Skin of body (tissue), 2 donors: ENCODE data around the gene CD2BP2. TPM values are rescaled to one million over a fixed set of nuclear protein-coding genes. Genes with fewer than 3 reads are reported as not detected.
"Not testable (repeated sequence)": the region's sequence is repeated elsewhere in the genome, so short reads cannot be mapped to it uniquely, and the experiment has no call there.

Experiments
- DNase-seq: peaks from one replicate; lab custom pipeline; 2025; lab: John Stamatoyannopoulos, UW
- total RNA-seq: library from RNA; depleted of rRNA; stranded (reverse); fragments of >200 nt; gene quantifications from one replicate; pipeline ENCODE4 v1.2.3, GENCODE V29; 2014

Gene CD2BP2
- total RNA-seq, 1 donor from 2014 or later = 17.0 TPM

DNA sequence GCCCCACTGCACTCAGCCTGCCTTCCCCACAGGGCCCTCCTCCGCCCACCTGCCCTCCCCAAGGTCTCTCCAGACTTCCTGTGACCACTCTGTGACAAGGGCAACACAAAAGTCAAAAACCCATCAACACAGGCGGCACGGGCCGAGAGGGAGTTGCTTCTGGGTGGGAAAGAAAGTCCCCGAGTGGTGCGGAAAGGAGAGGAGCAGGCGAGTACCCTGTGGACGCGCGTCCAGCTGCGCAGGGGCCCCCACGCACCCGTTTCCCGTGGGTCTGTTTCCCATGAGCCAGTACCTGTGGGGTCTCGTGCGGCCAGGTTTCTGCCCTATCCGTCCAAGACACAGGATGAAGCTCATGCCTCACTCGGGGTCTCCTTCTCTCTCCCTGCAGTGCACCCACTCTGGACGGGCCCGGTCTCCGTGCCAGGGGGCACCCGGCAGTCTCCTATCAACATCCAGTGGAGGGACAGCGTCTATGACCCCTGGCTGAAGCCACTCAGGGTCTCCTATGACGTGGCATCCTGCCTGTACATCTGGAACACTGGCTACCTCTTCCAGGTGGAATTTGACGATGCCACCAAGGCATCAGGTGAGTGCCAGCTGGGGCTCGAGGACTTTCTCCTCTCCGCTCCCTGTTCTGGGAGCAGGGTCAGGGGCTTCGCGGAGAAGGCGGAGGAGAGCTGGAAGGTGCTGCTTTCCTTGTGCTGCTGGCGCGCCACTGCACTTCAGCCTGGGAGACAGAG, 12.2 kb downstream of the CD2BP2 start:
- no peak for DNase-seq

DNA sequence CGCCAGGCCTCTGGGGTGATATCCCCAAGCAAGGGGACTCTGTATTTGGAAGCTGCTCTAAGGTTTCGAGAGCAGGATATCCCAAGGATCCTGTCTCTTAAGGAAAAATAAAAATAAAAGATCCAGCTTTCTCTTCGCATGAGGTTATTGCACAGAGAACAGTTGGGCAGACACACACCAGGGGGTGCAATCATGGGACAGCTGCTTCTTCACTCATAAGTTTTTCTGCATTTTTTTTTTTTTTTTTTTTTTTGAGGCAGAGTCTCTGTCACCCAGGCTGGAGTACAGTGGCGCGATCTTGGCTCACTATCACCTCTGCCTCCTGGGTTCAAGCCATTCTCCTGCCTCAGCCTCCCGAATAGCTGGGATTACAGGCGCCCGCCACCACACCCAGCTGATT, 13.1 kb downstream of the CD2BP2 start:
- not testable (repeated sequence) for DNase-seq

- no peak for DNase-seq
These were observed 14.5 kb downstream of the CD2BP2 start for GRCh38 chr16:30340621-30341020.

DNA sequence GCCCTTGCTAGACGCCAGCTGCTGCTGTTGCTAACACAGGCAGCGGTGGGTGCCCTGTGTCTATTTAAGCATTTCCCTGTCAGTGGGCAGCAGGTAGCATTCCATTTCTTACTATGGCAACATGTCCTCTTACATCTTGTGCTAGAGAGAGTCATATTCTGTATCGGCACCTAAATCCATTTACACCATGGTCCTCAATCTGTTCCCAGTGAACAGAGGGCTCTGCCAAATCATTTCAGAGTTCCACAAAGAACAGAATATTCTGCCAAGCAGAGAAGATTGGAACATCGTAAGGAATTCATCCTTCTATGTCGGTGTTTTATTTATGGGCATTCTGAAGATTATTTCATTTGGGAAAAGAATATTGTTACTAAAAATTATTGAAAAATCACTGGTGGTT, 16.4 kb downstream of the CD2BP2 start:
- DNase-seq = not testable (repeated sequence)

DNA sequence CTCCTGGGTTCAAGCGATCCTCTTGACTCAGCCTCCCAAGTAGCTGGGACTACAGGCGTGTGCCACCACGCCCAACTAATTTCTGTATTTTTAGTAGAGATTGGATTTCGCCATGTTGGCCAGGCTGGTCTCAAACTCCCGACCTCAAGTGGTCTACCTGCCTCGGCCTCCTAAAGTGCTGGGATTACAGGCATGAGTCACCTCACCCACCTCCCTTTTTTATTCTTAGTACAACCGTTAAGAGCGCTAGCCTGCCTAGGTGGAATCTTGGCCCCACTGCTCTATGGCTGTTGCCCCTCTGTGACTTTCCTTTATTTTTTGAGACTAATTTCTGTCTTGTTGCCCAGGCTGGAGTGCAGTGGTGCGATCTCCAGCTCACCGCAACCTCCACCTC, 17.1 kb downstream of the CD2BP2 start:
- not testable (repeated sequence) for DNase-seq

GRCh38 chr16:30335598-30336474, 19.3 kb downstream of the CD2BP2 start:
- DNase-seq = no peak

DNA sequence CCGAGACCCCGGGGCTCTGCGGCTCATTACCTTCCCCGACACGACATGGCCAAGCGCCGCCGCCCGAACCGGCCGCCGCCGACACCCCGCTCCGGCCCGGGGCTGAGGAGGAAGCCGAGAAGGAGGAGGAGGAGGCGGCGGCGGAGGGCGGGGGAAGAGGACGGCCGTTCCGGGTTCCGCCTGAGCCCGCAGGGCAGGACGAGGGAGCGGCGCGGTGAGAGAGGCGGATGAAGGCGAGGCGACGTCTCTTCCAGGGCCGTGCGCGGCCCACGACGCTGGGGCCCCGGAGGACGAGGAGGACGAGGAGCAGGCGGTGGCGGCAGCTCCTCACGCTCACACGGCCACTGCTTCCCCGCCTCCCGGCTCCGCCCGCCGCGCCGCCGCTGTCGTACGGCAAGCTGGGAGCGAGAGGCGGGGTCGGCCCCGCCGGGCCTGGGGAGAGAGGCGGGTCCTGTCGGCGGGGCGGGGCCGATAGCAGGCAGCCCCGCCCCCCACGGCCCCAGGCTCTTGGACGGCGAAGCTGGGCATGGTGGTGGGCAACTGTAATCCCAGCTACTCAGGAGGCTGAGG, 20.0 kb downstream of the CD2BP2 start:
- peak; percentile 30 for DNase-seq

DNA sequence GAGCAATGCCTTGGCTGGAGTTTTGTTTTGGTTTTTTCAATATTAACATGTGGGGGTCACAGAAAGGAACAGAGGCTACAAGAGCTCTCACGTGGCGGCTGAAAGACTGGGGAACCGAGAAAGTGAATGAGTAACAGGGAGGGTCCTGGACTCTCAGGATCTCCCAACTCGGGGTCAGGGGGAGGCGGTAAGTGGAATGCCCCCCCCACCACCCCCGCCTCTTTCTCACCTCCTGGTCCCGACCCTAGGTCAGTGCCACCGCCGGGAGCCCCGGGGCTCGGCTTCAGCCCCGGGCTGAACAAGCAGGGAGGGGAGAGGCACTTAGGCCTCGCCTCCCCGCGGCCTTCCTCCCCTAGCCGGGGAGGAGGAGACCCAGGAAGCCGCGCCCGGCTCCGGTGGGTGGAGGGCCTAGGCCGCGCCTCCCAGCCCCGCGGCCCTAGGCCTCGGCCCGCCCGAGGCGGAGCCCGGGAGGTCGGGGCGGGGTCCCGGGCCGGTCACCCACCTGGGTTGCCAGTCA, 20.6 kb downstream of the CD2BP2 start:
- peak; percentile 24 for DNase-seq

GRCh38 chr16:30324220-30324619, 30.9 kb downstream of the CD2BP2 start:
- not testable (repeated sequence) for DNase-seq

DNA sequence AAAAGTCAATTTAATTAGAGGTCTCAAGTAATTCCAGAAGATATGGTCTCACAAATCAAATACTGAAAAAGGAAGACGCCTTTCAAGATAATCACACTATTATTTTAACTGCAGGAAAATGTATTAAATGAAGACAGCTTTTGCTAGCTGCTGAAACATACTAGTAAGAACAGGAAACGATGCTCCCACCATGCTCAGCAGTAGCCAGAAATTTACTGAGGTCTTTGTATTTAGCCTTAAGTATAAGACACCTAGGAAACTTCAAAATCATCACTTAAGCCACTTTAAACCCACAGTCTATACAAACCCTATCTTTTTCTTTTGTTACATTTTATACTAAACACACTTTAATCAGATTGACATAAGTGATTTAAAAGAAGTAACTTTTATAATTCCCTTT, 36.5 kb downstream of the CD2BP2 start:
- not testable (repeated sequence) for DNase-seq

- DNase-seq = not testable (repeated sequence)
These were observed 44.2 kb downstream of the CD2BP2 start for GRCh38 chr16:30310937-30311336.

DNA sequence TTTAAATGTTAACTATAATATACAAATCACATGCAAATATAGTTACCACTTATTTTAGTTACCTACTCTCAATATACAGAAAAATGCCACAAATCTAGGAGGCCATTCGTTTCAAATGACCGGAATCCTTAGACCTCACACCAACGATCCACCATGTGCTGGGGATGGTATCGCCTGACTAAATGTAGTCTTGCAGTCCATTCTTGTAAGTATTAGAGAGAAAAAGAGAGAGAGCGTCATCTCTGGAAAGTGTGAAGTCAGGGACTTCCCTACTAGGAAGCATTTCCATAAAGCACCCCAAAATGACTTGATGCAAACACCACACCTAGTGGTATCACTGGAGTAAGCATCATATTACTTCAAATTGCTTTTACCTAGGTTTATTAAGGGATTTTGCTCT, 45.9 kb downstream of the CD2BP2 start:
- not testable (repeated sequence) for DNase-seq

Other genes starting within 250 kb of the CD2BP2 start
- 4.6 TPM for gene GDPD3, start 241.8 kb downstream of the CD2BP2 start, total RNA-seq
- 13.3 TPM for gene MAPK3, start 232.1 kb downstream of the CD2BP2 start, total RNA-seq
- gene CORO1A, start 171.7 kb downstream of the CD2BP2 start, total RNA-seq = 16.0 TPM
- 6.1 TPM for gene BOLA2B, start 161.6 kb downstream of the CD2BP2 start, total RNA-seq
- gene SLX1A, start 161.4 kb downstream of the CD2BP2 start, total RNA-seq = 7.3 TPM
- 3.1 TPM for gene SULT1A3, start 156.1 kb downstream of the CD2BP2 start, total RNA-seq
- gene NPIPB13, start 106.8 kb downstream of the CD2BP2 start, total RNA-seq = 1.6 TPM
- gene TBC1D10B, start 15.2 kb upstream of the CD2BP2 start, total RNA-seq = 24.7 TPM
- 921 TPM for gene MYL11, start 19.5 kb upstream of the CD2BP2 start, total RNA-seq
- gene SEPTIN1, start 27.3 kb upstream of the CD2BP2 start, total RNA-seq = 0.69 TPM
- gene ZNF48, start 40.1 kb upstream of the CD2BP2 start, total RNA-seq = 3.8 TPM
- gene ZNF771, start 52.3 kb upstream of the CD2BP2 start, total RNA-seq = 4.7 TPM
- gene DCTPP1, start 74.7 kb upstream of the CD2BP2 start, total RNA-seq = 14.3 TPM
- gene SEPHS2, start 90.6 kb upstream of the CD2BP2 start, total RNA-seq = 13.1 TPM
- 6.1 TPM for gene ITGAL, start 117.4 kb upstream of the CD2BP2 start, total RNA-seq
- gene ZNF768, start 171.3 kb upstream of the CD2BP2 start, total RNA-seq = 11.2 TPM
- 5.8 TPM for gene ZNF747, start 179.6 kb upstream of the CD2BP2 start, total RNA-seq
- 4.1 TPM for gene ZNF764, start 203.1 kb upstream of the CD2BP2 start, total RNA-seq
- gene ZNF688, start 216.4 kb upstream of the CD2BP2 start, total RNA-seq = 8.9 TPM
- gene ZNF785, start 230.4 kb upstream of the CD2BP2 start, total RNA-seq = 9.8 TPM